Stimulated activated CD8-positive, alpha-beta memory T cell treated with anti-CD3 and anti-CD28 coated beads, Interleukin-7, amount 100 ng/mL, for 24 hours (primary cell): ENCODE data around the gene CCT8L2.
"Not testable (repeated sequence)": the region's sequence is repeated elsewhere in the genome, so short reads cannot be mapped to it uniquely, and the experiment has no call there.

Experiments used
- DNase-seq: peaks from one replicate; pipeline ENCODE4 v3.0.0-alpha.2; 2020; ENCODE audit warnings: low read depth

The CCT8L2 gene

DNA sequence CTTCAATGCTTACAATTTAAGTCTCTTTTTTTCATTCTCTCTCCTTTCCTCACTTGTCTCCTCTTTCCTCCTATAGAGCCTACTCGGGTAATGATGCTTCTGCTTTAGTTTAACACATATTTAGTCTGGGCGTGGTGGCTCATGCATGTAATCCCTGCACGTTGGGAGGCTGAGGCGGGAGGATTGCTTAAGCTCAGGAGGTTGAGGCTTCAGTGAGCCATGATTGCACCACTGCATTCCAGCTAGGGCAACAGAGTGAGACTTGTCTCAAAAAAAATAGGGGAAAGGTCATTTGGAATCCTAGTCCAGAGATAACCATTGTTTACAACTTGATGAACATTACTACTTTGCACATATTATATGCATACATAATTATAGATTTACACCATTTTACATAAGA lies 1.4 kb upstream of the CCT8L2 start:
- DNase-seq: no peak

DNA sequence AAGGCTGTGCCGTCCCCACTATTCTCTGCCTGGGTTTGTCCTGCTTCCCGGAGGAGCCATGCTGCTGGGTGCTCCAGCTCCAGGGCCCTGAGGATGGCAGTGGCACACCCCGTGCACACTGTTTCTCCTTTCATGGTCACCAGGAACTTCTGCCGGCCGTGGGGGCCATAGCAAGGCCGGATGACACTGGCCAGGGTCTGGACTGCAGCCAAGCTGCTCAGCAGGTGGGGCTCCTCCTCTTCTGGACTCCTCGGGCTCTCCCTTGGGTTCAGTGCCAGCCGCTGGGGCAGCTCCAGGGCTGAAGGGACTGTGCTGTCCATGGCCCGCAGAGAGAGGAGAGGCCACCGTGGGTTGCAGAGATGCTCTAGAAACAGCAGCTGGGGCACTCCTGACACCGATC lies 379 bp downstream of the CCT8L2 start:
- not testable (repeated sequence) for DNase-seq

- DNase-seq: not testable (repeated sequence)
Observed at GRCh38 chr22:16591136-16591535, 1.5 kb downstream of the CCT8L2 start.

- DNase-seq: no peak
Observed at GRCh38 chr22:16586991-16587390, 5.6 kb downstream of the CCT8L2 start.

- DNase-seq: no peak
Observed at GRCh38 chr22:16586170-16586569, 6.4 kb downstream of the CCT8L2 start.

- DNase-seq: not testable (repeated sequence)
Observed at GRCh38 chr22:16580872-16581271, 11.7 kb downstream of the CCT8L2 start.

GRCh38 chr22:16569240-16569834 lies 23.3 kb downstream of the CCT8L2 start:
- DNase-seq: not testable (repeated sequence)

- no peak for DNase-seq
Observed at GRCh38 chr22:16568425-16568758, 24.2 kb downstream of the CCT8L2 start.

- DNase-seq: not testable (repeated sequence)
Observed at GRCh38 chr22:16567617-16568424, 24.8 kb downstream of the CCT8L2 start.

- DNase-seq: not testable (repeated sequence)
Observed at GRCh38 chr22:16566421-16567151, 26.0 kb downstream of the CCT8L2 start.

GRCh38 chr22:16565585-16566420 lies 26.8 kb downstream of the CCT8L2 start:
- DNase-seq: not testable (repeated sequence)

- DNase-seq: not testable (repeated sequence)
Observed at GRCh38 chr22:16564837-16565584, 27.6 kb downstream of the CCT8L2 start.

DNA sequence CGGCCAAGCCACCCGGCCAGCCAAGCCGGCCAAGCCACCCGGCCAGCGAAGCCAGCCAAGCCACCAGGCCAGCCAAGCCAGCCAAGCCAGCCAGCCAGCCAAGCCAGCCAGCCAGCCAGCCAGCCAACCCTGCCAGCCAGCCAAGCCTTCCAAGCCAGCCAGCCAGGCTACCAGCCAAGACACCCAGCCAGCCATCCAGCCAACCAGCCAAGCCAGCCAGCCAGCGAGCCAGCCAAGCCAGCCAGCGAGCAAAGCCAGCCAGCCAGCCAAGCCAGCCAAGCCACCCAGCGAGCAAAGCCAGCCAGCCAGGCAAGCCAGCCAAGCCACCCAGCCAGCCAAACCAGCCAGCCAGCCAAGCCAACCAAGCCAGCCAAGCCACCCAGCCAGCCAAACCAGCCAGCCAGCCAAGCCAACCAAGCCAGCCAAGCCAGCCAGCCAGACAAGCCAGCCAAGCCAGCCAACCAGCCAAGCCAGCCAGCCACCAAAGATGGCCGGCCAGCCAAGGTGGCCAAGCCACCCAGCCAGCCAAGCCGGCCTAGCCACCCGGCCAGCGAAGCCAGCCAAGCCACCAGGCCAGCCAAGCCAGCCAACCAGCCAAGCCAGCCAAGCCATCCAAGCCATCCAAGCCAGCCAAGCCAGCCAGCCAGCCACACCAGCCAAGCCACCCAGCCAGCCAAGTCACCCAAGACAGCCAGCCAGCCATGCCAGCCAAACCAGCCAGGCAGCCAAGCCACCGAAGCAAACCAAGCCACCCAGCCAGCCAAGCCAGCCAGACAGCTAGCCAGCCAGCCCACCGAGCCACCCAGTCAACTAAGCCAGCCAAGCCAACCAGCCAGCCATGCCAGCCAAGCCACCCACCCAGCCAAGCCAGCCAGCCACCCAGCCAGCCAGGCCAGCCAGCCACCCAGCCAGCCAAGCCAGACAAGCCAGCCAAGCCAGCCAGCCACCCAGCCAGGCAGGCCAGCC lies 28.8 kb downstream of the CCT8L2 start:
- DNase-seq: no peak

DNA sequence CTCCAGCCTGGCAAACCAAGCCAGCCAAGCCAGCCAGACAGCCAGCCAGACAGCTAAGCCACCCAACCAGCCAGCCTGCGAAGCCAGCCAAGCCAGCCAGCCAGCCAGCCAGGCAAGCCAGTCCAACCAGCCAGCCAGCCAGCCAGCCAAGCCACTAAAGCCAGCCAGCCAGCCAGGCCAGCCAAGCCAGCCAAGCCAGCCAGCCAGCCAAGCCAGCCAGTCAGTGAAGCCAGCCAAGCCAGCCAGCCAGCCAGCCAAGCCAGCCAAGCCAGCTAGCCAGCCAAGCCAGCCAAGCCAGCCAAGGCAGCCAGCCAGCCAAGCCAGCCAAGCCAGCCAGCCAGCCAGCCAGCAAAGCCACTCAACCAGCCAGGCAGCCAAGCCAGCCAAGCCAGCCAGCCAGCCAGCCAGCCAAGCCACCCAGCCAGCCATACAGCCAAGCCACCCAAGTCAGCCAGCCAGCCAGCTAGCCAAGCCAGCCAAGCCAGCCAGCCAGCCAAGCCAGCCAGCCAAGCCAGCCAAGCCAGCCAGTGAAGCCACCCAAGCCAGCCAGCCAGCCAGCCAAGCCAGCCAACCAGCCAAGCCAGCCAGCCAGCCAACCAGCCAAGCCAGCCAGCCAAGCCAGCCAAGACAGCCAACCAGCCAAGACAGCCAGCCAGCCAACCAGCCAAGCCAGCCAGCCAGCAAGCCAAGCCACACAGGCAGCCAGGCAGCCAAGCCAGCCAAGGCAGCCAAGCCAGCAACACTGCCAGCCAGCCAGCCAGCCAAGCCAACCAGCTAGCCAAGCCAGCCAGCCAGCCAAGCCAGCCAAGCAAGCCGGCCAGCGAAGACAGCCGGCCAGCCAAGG lies 29.7 kb downstream of the CCT8L2 start:
- no peak for DNase-seq

DNA sequence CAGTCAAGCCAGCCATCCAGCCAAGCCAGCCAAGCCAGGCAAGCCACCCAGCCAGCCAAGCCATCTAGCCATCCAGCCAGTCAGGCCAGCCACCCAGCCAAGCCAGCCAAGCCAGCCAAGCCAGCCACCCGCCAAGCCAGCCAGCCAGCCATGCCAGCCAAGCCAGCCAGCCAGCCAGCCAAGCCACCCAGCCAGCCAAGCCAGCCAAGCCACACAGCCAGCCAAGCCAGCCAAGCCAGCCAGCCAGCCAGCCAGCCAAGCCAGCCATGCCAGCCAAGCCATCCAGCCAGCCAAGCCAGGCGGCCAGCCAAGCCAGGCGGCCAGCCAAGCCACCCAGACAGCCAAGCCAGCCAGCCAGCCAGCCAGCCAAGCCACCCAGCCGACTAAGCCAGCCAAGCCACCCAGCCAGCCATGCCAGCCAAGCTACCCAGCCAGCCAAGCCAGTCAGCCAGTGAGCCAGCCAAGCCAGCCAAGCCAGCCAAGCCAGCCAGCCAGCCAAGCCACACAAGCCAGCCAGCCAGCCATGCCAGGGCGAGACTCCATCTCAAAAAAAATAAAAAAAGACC lies 31.4 kb downstream of the CCT8L2 start:
- not testable (repeated sequence) for DNase-seq

DNA sequence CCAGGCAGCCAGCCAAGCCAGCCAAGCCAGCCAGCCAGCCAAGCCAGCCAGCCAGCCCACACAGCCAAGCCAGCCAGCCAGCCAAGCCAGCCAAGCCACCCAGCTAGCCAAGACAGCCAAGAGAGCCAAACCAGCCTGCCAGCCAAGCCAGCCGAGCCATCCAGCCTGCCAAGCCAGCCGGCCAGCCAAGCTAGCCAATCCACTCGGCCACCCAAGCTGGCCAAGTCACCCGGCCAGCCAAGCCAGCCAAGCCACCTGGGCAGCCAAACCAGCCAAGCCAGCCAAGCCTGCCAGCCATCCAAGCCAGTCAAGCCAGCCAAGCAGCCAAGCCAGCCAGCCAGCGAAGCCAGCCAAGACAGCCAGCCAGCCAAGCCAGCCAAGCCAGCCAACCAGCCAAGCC lies 32.0 kb downstream of the CCT8L2 start:
- DNase-seq: not testable (repeated sequence)

GRCh38 chr22:16559996-16560395 lies 32.6 kb downstream of the CCT8L2 start:
- DNase-seq: not testable (repeated sequence)

DNA sequence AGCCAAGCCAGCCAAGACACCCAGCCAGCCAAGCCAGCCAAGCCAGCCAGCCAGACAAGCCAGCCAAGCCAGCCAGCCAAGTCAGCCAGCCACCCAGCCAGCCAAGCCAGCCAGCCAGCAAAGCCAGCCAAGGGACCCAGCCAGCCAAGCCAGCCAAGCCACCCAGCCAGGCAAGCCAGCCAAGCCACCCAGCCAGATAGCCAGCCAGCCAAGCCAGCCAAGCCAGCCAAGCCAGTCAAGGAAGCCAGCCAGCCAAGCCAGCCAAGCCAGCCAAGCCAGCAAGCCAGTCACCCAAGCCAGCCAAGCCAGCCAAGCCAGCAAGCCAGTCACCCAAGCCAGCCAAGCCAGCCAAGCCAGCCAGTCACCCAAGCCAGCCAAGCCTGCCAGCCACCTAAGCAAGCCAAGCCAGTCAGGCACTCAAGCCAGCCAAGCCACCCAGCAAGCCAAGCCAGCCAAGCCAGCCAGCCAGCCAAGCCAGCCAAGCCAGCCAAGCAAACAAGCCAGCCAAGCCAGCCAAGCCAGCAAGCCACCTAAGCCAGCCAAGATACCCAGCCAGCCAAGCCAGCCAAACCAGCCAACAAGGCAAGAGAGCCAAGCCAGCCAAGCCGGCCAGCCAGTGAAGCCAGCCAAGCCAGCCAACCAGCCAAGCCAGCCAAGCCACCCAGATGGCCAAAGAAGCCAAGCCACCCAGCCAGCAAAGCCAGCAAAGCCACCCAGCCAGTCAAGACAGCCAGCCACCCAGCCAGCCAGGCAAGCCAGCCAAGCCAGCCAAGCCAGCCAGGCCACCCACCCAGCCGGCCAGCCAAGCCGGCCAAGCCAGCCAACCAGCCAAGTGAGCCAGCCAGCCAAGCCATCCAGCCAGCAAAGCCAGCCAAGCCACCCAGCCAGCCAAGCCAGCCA lies 33.3 kb downstream of the CCT8L2 start:
- DNase-seq: no peak
